ENCODE measurements around the gene CKAP2L.
A peak's percentile ranks its signal among the peaks of the same experiment; 100 is the strongest.

CKAP2L gene

DNA sequence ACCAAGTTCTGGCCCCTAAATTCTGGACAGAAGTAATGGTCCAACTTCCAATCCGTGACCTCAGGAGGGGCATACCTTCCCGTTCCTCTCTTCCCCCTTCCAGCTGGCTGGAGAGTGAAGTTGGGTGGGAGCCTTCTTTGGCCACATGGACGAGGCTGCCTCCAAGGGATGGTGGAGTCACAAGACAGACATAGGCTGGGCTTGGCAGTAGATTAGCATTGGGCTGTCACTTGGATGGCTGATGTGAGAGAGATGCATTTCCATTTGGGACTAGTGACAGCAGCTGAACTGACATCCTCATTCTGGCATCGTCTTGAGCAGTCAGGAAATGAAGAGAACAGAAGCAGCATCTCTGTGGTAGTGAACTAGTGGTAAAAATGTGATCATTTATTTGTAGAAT lies 31.0 kb downstream of the CKAP2L start:
- FAIRE-seq = no peak
- no peak for DNase-seq (ENCODE audit: insufficient read length, low spot score)
- no peak for TF ChIP-seq POLR2A (IDR thresholded peaks at IDR 0.05; ENCODE audit: low read depth, low read length)

DNA sequence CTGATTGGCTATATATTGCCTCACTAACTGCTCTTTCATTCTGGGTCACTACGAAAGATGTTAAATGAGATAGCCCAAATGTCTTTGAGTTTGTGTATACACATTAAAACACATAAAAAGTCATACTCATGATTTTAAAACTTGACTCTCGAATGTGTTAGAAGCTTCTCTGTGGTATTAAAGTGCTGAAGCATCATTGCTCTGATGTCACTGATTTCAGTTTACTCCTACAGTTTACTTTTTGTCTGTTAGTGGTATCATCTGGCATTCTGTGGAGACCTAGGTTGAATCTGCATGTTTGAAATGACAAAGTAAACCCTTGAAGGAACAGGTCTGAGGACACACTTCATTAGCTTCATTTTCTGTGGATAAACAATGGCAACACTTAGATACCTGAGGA lies 32.9 kb downstream of the CKAP2L start:
- DNase-seq (ENCODE audit: insufficient read length, low spot score) = no peak
- TF ChIP-seq POLR2A (IDR thresholded peaks at IDR 0.05; ENCODE audit: low read depth, low read length) = no peak
- no peak for FAIRE-seq

DNA sequence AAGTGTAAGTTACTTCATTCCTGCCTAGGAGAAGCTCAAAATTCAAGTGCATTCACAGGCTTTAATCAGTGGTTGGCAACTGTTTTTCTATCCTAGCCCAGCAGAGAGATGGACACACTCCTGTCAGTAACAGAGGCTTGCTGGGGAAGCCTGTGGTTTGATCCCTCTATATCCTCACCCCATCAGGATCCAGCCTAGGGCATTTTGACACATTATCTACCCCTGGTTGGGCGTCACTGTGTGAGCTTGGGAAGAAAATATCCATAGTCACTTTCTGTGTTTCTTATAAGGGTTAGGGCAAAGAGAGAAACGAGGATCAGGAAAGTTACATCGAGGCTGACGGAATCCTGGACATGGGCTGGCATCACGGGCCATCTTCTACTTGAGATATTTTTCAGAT lies 33.6 kb downstream of the CKAP2L start:
- TF ChIP-seq POLR2A (IDR thresholded peaks at IDR 0.05; ENCODE audit: low read depth, low read length) = no peak
- DNase-seq (ENCODE audit: insufficient read length, low spot score) (no peak), FAIRE-seq (no peak)

DNA sequence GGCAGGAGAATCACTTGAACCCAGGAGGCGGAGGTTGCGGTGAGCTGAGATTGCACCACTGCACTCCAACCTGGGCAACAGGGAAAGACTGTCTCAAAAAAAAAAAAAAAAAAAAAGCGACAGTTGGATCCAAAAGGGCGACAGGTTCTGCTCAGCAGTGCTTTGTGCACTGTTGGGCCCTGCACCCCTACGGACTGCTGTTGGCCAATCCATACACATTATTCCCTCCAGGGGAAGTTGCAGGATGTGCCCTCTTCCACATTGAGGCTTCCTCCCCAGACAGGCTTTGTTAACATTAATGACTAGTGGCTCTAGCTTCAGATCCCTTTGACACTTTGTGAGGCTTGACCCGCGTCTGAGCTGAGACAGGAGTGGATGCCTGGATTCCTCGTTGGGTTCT lies 34.2 kb downstream of the CKAP2L start:
- no peak for FAIRE-seq
- no peak for TF ChIP-seq POLR2A (IDR thresholded peaks at IDR 0.05; ENCODE audit: low read depth, low read length)
- no peak for DNase-seq (ENCODE audit: insufficient read length, low spot score)

DNA sequence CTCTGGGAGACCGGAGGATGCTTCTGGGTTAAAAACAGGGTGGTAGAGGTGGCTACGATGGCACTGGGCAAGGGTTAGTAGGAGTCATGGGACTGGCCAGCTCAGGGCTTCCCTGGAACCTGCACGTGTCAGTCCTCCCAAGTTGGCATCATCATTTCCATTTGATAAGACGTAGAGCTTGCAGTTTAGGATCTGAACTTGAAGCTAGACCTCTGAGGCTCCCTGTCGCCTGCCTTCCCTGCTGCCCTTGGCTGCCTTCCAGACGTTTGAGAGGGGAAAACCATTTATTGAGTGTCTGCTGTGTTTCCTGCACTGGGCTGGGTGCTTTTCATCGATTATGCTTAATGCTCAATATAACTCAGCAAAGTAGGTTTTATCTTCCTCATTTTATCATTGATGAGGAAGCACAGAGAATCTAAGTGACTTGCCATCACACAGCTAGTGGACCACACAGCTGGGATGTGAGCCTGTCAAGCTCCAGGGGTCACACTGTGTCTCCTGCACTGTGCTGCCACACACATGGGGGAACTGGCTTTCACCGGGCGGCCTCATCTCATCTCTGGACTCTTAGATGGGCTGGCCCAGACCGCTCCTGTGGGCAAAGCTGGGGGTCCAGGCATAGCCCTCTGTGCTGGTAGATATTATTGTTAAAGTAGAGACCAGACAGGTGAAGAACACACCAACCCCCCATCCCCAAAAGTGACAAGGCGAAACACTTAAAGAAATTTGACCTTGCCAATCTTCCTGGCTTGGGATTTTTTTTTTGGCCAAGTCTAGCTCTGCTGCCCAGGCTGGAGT lies 35.8 kb downstream of the CKAP2L start:
- no peak for TF ChIP-seq POLR2A (IDR thresholded peaks at IDR 0.05; ENCODE audit: low read depth, low read length)
- FAIRE-seq (no peak), DNase-seq (ENCODE audit: insufficient read length, low spot score) (no peak)

DNA sequence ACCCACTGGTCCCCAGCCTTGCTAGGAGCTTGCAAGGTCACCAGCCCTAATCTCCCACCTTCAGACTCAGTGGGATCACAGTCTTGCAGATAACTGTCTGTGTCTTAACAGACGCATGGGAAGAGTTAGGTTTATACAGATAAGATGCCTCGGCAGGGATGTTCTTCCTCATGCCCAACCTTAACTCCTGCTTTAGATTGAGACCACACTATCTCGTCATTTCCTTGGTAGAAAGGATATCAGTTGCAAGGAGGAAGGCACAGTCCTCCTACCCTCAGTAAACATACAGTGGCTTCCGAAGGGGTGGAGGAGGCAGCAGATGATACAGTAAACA lies 36.4 kb downstream of the CKAP2L start:
- FAIRE-seq (no peak), DNase-seq (ENCODE audit: insufficient read length, low spot score) (no peak)
- no peak for TF ChIP-seq POLR2A (IDR thresholded peaks at IDR 0.05; ENCODE audit: low read depth, low read length)

DNA sequence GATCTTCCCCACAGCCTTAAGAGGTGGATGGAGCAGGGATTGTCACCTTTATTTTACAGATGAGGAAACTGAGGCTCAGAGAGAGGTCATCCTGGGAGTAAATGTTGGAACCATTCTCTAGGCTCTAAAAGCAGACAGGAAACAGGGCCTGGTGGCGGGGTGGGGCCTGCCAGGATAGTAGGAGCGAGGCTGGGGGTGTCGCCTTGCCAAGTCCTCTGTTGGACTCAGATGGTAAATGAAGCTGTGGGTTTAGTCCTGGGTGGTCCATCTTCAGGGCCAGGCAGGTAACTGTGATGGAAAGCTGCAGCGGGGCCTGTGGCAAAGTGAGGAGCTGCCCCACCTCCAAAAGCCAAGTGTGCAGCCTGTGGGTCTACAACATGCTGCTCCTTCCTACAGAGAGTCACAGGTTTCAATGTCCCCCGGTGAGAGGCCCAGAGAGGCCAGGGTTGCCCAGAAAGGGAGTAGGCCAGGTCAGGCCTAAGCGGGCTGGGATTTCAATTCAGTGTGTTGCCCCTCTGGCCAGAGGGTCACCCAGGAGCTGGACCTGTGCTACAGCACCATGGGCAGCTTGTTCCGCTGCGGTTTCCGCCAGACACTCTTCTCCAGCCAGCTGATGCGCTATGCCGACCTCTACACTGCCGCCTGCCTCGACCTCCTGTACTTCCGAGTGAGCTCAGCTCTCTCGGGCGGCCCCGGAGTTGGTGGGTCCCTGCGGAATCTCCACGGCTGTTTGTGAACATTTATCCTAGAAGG lies 37.0 kb downstream of the CKAP2L start:
- TF ChIP-seq POLR2A (IDR thresholded peaks at IDR 0.05; ENCODE audit: low read depth, low read length) = no peak
- no peak for FAIRE-seq

DNA sequence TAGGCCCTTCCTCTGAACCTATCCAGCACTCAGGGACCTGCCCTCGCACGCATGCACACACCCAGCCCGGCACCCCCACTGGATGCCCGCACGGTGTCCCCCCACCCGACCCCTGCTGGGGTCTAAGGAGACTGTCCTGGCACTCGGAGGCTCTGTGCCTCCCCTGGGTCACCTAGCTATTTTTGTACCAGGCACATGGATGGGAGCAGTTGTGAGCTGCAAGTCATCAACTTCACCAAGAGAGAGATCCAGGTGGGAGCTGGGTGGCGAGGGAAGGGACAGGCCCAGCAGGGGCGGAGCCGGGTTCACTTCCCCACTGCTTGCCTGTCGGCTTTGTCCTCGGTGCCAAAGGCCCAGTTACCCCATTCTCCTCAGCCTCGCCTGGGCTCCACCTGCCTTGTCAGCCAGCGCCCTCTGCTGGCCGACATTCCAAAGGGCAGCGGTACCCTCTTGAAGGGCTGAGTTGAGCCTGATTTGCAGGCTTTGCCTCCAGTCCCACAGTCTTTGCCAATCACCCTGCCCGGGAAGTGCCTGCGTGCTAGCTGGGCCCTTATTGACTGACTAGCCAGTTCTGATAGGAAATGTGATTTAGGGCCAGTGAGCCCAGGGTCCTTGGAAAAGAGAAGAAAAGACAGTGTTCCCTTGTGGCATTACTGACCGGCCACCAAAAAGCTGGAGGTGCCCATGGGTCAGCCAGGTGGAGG lies 37.8 kb downstream of the CKAP2L start:
- TF ChIP-seq POLR2A (IDR thresholded peaks at IDR 0.05; ENCODE audit: low read depth, low read length) = no peak
- DNase-seq (ENCODE audit: insufficient read length, low spot score) = peak; percentile 85
- FAIRE-seq = peak; percentile 64

More for the DNA sequence above, 37.0 kb downstream of the CKAP2L start:
- DNase-seq (ENCODE audit: insufficient read length, low spot score) = no peak

DNA sequence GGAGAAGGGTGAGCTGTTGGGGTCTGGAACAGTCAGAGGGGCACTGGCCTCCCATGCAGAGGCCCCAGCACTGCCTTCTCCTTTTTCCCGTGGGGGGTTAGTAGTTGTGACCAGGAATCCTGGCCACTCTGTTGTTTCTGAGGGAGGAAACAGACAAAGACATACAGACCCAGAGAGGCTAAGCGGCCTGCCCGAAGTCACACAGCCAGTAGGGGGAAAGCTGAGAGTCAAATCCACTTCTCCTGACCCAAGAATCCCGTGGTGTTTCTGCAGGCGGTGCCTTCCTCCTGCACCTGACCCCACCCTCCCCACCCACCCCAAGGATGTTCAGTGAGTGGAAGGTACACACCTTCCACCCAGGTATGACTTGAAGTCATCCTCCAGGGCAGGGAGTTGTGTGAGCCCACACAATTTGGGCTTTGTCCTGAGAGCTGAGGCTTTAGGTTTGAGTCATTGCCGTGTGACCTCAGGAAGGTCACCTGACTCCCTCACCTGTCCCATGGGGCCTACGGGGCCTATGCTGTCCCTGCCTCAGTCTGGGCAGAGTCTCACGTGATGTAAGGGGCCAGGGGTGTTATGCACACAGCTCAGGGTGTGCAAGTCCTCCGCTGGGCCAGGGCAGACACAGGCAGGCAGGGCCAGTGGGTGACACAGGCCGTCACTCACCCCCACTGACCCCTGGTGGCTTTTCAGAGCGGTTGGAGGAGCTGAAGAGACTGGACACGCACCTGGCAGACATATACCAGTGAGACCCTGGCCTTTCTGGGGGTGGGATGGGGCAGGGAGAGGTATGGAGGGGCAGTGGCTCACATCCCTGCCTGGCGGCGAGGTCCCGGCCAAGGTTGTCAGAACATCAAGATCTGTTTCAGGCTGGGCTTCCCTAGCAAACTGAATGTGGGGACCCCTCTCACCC lies 38.6 kb downstream of the CKAP2L start:
- no peak for TF ChIP-seq POLR2A (IDR thresholded peaks at IDR 0.05; ENCODE audit: low read depth, low read length)
- FAIRE-seq = no peak
- no peak for DNase-seq (ENCODE audit: insufficient read length, low spot score)

DNA sequence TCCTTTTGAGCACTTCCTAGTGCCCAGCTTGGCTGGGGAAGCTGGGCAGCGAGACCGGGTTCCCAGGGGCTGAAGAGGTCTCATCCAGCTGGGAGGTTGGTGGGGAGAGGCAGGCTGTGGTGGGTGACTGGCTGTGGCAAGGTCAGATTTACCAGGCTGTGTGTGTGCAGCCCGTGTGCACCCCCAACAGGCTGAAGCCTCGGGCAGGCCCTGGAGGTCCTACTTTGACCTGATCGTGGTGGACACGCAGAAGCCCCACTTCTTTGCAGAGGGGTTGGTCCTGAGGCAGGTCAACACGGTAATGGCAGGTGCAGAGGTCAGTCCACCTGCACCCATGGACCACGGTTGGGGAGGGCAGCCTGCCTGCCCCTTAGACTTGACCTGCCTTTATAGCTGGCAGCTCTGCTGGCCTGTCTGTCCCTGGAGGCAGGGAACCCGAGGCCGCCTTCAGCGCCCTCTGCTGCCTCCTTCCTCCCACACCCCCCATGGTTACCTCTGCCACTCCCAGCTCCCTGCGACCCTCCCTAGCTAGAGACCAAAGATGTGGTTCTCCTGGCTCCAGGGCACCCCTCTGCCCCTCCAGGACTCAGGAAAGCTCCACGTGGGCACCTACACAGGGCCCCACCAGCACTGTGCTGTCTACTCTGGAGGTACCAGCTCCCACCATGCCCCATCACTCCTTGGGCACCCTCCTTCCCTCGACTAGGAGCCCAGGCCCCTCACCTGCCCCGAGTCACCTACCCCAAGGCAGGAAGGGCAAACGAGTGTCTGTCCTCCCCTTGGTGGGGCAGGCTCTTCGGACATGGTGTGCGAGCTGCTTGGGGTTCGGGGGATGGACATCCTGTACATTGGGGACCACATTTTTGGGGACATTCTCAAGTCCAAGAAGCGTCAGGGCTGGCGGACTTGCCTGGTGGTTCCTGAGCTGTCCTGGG lies 39.6 kb downstream of the CKAP2L start:
- DNase-seq (ENCODE audit: insufficient read length, low spot score) (peak; percentile 49), FAIRE-seq (no peak)

DNA sequence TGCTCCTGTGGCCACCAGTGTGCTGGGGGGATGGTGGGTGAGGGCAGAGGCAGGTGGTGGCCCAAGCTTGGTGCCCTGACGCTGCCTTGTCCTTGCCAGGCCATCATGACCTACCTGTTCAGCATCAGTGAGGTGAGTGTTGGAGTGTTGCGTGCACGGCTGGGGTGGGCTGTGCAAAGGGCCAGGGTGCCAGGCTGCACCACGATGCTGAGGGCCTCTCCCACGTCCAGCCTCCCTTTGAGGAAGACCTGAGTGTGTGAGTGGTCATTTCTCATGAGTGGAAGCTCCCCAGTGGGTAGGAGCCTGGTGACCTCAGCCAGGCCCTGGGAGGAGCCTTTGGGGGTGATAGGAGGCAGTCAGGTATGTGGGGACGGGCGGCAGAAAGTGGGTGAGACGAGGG lies 40.4 kb downstream of the CKAP2L start:
- no peak for TF ChIP-seq POLR2A (IDR thresholded peaks at IDR 0.05; ENCODE audit: low read depth, low read length)
- DNase-seq (ENCODE audit: insufficient read length, low spot score) (no peak), FAIRE-seq (no peak)

More for the DNA sequence above, 39.6 kb downstream of the CKAP2L start:
- TF ChIP-seq POLR2A (IDR thresholded peaks at IDR 0.05; ENCODE audit: low read depth, low read length) = no peak

DNA sequence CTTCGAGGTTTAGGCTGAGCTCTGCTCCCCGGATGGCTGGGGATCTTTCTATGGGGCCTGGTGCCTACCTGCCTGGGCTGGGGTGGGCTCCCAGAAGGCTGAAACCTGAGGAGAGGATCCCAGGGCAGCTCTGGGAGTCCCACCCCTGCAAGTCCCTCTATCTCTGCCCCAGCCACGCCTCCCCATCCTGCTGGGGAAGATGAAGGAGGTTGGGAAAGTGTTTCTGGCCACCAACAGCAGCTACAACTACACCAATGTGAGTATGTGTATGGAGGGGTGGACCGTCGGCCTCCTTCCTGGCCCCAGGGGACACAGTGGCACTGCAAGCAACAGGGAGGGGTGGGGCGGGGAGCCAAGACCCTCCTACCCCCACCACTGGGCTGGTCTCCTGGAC lies 40.9 kb downstream of the CKAP2L start:
- no peak for FAIRE-seq
- TF ChIP-seq POLR2A (IDR thresholded peaks at IDR 0.05; ENCODE audit: low read depth, low read length) = no peak
- DNase-seq (ENCODE audit: insufficient read length, low spot score) = no peak
